SK-N-SH (cell line): Measurements from ENCODE around the gene COL10A1. TPM values are rescaled to one million over a fixed set of nuclear protein-coding genes. Genes with fewer than 3 reads are reported as not detected.
A peak's percentile ranks its signal among the peaks of the same experiment; 100 is the strongest.

ENCODE experiments used
- CTCF ChIA-PET: fragments of 300-600, 350-600 bp; formaldehyde crosslinking; extraction: SDS; loops from one replicate; lab custom pipeline; 2021; lab: Yijun Ruan, JAX
- POLR2A ChIA-PET: fragments of 350-600 bp; sonication (Branson Sonifier 250); formaldehyde crosslinking; extraction: SDS; loops from one replicate; lab custom pipeline; 2020; ENCODE audit warnings: antibody characterized with exemption, inconsistent platforms; lab: Yijun Ruan, JAX
- DNase-seq: peaks from one replicate; pipeline ENCODE4 v3.0.0; 2012
- H2AFZ ChIP-seq: fragments of 200-600 bp; sonication (generic); 2 replicates; pipeline ENCODE4 v1.8.1; 2016; ENCODE audit warnings: antibody characterized with exemption, mild to moderate bottlenecking, low read depth
- H3F3A ChIP-seq: fragments of 200-600 bp; sonication (generic); replicated peaks from 2 replicates; pipeline ENCODE3; 2016; ENCODE audit warnings: antibody characterized with exemption, mild to moderate bottlenecking; ENCODE audit not compliant: insufficient read depth
- H3K27ac ChIP-seq, 2 experiments: fragments of 200-500 bp in 1 of 2; fragments of 200-600 bp in 1 of 2; sonication (Bioruptor generic) in 1 of 2; sonication (generic), shearing (Covaris generic) in 1 of 2; 2 replicates each; pipeline versions ENCODE4 v1.5.1 to v1.6.1; 2014 to 2016; ENCODE audit warnings: low read depth in 2 of 2, inconsistent platforms in 1 of 2, low read length in 1 of 2, mild to moderate bottlenecking in 1 of 2, mixed read lengths in 1 of 2
- H3K27me3 ChIP-seq: fragments of 200-600 bp; sonication (generic), shearing (Covaris generic); 2 replicates; pipeline ENCODE4 v1.6.1; 2016; ENCODE audit warnings: mixed run types; ENCODE audit not compliant: insufficient read depth
- H3K36me3 ChIP-seq, 2 experiments: fragments of 200-500 bp in 1 of 2; fragments of 200-600 bp in 1 of 2; sonication (Bioruptor generic) in 1 of 2; sonication (generic) in 1 of 2; replicated peaks in 1 of 2; 2 replicates each; pipeline versions ENCODE3 to v1.5.1; 2014 to 2016; ENCODE audit warnings: low read length in 1 of 2, mild to moderate bottlenecking in 1 of 2; ENCODE audit not compliant: insufficient read depth in 2 of 2, control insufficient read depth in 1 of 2
- H3K4me1 ChIP-seq, 2 experiments: fragments of 200-500 bp in 1 of 2; fragments of 200-600 bp in 1 of 2; sonication (Bioruptor generic) in 1 of 2; sonication (generic), shearing (Covaris generic) in 1 of 2; 2 replicates each; pipeline versions ENCODE4 v1.5.1 to v1.6.1; 2014 to 2016; ENCODE audit warnings: low read depth in 1 of 2, low read length in 1 of 2, mixed run types in 1 of 2; ENCODE audit not compliant: insufficient read depth in 2 of 2, control insufficient read depth in 1 of 2
- H3K4me2 ChIP-seq: fragments of 200-600 bp; sonication (generic), shearing (Covaris generic); 2 replicates; pipeline ENCODE4 v1.6.1; 2017; ENCODE audit warnings: mixed run types
- H3K4me3 ChIP-seq, 2 experiments: fragments of 200-500 bp in 1 of 2; fragments of 200-600 bp in 1 of 2; sonication (Bioruptor generic) in 1 of 2; sonication (generic), shearing (Covaris generic) in 1 of 2; 2 replicates each; pipeline versions ENCODE4 v1.5.1 to v1.8.1; 2014 to 2016; ENCODE audit warnings: low read depth in 2 of 2, inconsistent platforms in 1 of 2, low read length in 1 of 2, mild to moderate bottlenecking in 1 of 2, mixed read lengths in 1 of 2, moderate library complexity in 1 of 2
- H3K79me2 ChIP-seq: fragments of 200-600 bp; sonication (generic); 2 replicates; pipeline ENCODE4 v1.8.1; 2017; ENCODE audit warnings: mild to moderate bottlenecking; ENCODE audit not compliant: insufficient read depth
- H3K9ac ChIP-seq: fragments of 200-600 bp; sonication (generic); 2 replicates; pipeline ENCODE4 v1.6.1; 2017; ENCODE audit warnings: mixed run types
- H3K9me2 ChIP-seq: fragments of 200-600 bp; sonication (generic); 2 replicates; pipeline ENCODE4 v1.6.1; 2017; ENCODE audit warnings: mixed run types
- H3K9me3 ChIP-seq: fragments of 200-600 bp; sonication (generic); 2 replicates; pipeline ENCODE4 v1.6.1; 2017; ENCODE audit warnings: mixed run types, mild to moderate bottlenecking, moderate library complexity
- H4K20me1 ChIP-seq: fragments of 200-600 bp; sonication (generic); 2 replicates; pipeline ENCODE4 v1.6.1; 2017; ENCODE audit warnings: mild to moderate bottlenecking, mixed run types; ENCODE audit not compliant: insufficient read depth
- CTCF ChIP-seq: fragments of 200-600 bp; sonication (generic); IDR thresholded peaks from 2 replicates; pipeline ENCODE4 v1.6.1; 2017; ENCODE audit warnings: antibody characterized with exemption, mild to moderate bottlenecking, moderate library complexity
- EZH2phosphoT487 ChIP-seq: fragments of 200-600 bp; sonication (generic); IDR thresholded peaks from 2 replicates; pipeline ENCODE4 v1.6.1; 2017; ENCODE audit warnings: low read depth, mixed run types, mild to moderate bottlenecking, antibody characterized with exemption, moderate library complexity, borderline replicate concordance
- FOXJ3 ChIP-seq: sonication (generic); formaldehyde crosslinking; IDR thresholded peaks from 2 replicates; pipeline ENCODE4 v1.5.1; 2020; ENCODE audit warnings: mild to moderate bottlenecking, missing genetic modification reagents
- FOXM1 ChIP-seq: IDR thresholded peaks from 2 replicates; pipeline ENCODE4 v1.4.0; 2012; ENCODE audit warnings: low read depth, mild to moderate bottlenecking
- IRF3 ChIP-seq: fragments of 150-350 bp; IDR thresholded peaks from 2 replicates; pipeline ENCODE4 v1.6.1; 2016; ENCODE audit warnings: mild to moderate bottlenecking, low read depth, low read length
- JUND ChIP-seq: IDR thresholded peaks from 2 replicates; pipeline ENCODE4 v1.4.0; 2012
- MAX ChIP-seq: IDR thresholded peaks from 2 replicates; pipeline ENCODE4 v1.4.0; 2012; ENCODE audit warnings: low read depth
- MEF2A ChIP-seq: IDR thresholded peaks from 2 replicates; pipeline ENCODE4 v1.4.0; 2012; ENCODE audit warnings: low read depth, borderline replicate concordance
- MXI1 ChIP-seq: IDR thresholded peaks from 2 replicates; pipeline ENCODE4 v1.6.1; 2012; ENCODE audit warnings: mild to moderate bottlenecking, low read depth, low read length, improper control_type of control experiment
- NFIC ChIP-seq: IDR thresholded peaks from 2 replicates; pipeline ENCODE4 v1.4.0; 2012; ENCODE audit warnings: borderline replicate concordance
- PBX3 ChIP-seq: IDR thresholded peaks from 2 replicates; pipeline ENCODE4; 2012
- POLR2AphosphoS5 ChIP-seq: IDR thresholded peaks from 2 replicates; pipeline ENCODE4 v1.6.1; 2012; ENCODE audit warnings: low read depth, low read length
- RFX5 ChIP-seq: IDR thresholded peaks from 2 replicates; pipeline ENCODE4 v1.6.1; 2012; ENCODE audit warnings: mild to moderate bottlenecking, improper control_type of control experiment, low read length
- RXRA ChIP-seq: IDR thresholded peaks from 2 replicates; pipeline ENCODE4 v1.4.0; 2012; ENCODE audit warnings: low read depth, mild to moderate bottlenecking, borderline replicate concordance
- SIN3A ChIP-seq: IDR thresholded peaks from 2 replicates; pipeline ENCODE4 v1.6.1; 2012; ENCODE audit warnings: low read depth, mild to moderate bottlenecking, low read length, moderate library complexity, borderline replicate concordance
- SMC3 ChIP-seq: IDR thresholded peaks from 2 replicates; pipeline ENCODE4 v1.6.1; 2012; ENCODE audit warnings: low read depth, low read length, improper control_type of control experiment
- TAF1 ChIP-seq: IDR thresholded peaks from 2 replicates; pipeline ENCODE4 v1.6.1; 2012; ENCODE audit warnings: low read depth, mild to moderate bottlenecking, low read length, moderate library complexity, borderline replicate concordance
- TCF12 ChIP-seq: IDR thresholded peaks from 2 replicates; pipeline ENCODE4 v1.4.0; 2012
- TEAD4 ChIP-seq: IDR thresholded peaks from 2 replicates; pipeline ENCODE4 v1.4.0; 2012; ENCODE audit warnings: mild to moderate bottlenecking, borderline replicate concordance; ENCODE audit not compliant: insufficient read depth
- USF2 ChIP-seq: fragments of 150-350 bp; IDR thresholded peaks from 2 replicates; pipeline ENCODE4 v1.6.1; 2017; ENCODE audit warnings: antibody characterized with exemption, low read length, low read depth, borderline replicate concordance
- YY1 ChIP-seq: IDR thresholded peaks from 2 replicates; pipeline ENCODE4 v1.4.0; 2012; ENCODE audit warnings: low read depth, mild to moderate bottlenecking
- ZBTB33 ChIP-seq: IDR thresholded peaks from 2 replicates; pipeline ENCODE4 v1.4.0; 2012; ENCODE audit warnings: low read depth, borderline replicate concordance
- WGBS: methylation state at CpG from one replicate; pipeline ENCODE4 v1.1.6; 2017; ENCODE audit warnings: low lambda C conversion rate; 5-methylcytosine and 5-hydroxymethylcytosine counted together
- polyA plus RNA-seq, 3 experiments: library from polyadenylated mRNA; depleted of rRNA; stranded (reverse); fragments of >200 nt; gene quantifications; 2 replicates each; pipeline ENCODE4 v1.2.3, GENCODE V29; 2012

Gene COL10A1
- polyA plus RNA-seq, 1 of the 3 experiments (the other 2 are of a cell fraction), result 5.1 TPM

- Histone ChIP-seq H3K36me3 (peaks cover 0 to 2% of the 10 kb centered on the region in 2 experiments), H3K4me1 (no peaks in the 10 kb centered on the region; a peak in 1 of 4 replicates), H3K27ac (peak overlapping the region; percentile 3 to 71; a peak in 2 of 4 replicates), H3F3A (peaks cover 5% of the 10 kb centered on the region), H3K4me2 (no peak overlapping the region), H3K9me2 (no peaks in the 10 kb centered on the region), H3K79me2 (no peaks in the 10 kb centered on the region), H3K9me3 (no peaks in the 10 kb centered on the region), H3K27me3 (no peaks in the 10 kb centered on the region), H4K20me1 (no peaks in the 10 kb centered on the region), H2AFZ (no peak overlapping the region), H3K4me3 (no peak overlapping the region), H3K9ac (no peak overlapping the region)
- no peak for DNase-seq
- ChIA-PET POLR2A (no interaction called here), CTCF (interaction anchor here (0.8 kb wide), 1 partner anchor 36 kb away, joined by 3 read pairs; no protein-coding TSS in a partner anchor)
- TF ChIP-seq CTCF (no peak), ZBTB33 (no peak), MXI1 (no peak), NFIC (peak; percentile 48), PBX3 (peak; percentile 44), FOXM1 (no peak), TAF1 (no peak), POLR2AphosphoS5 (no peak), RFX5 (no peak), USF2 (no peak), SMC3 (no peak), MEF2A (no peak), EZH2phosphoT487 (no peak), IRF3 (no peak), SIN3A (no peak), MAX (no peak), RXRA (no peak), TEAD4 (no peak), FOXJ3 (CRISPR knock-in tag) (no peak), YY1 (no peak), TCF12 (peak; percentile 48; the same call in 1 of the 2 replicates), JUND (no peak)
- WGBS, result 54% methylated on average over 3 of the region's 3 CpGs
These were observed 18.7 kb upstream of the COL10A1 start for GRCh38 chr6:116144605-116145004.
